CD4-positive, alpha-beta T cell treated with Interleukin-4 for 1 hour (primary cell): Measurements from ENCODE around the gene ESR1.
A peak's percentile ranks its signal among the peaks of the same experiment; 100 is the strongest.
"Not testable (repeated sequence)": the region's sequence is repeated elsewhere in the genome, so short reads cannot be mapped to it uniquely, and the experiment has no call there.

Experiments
- DNase-seq, 2 donors: peaks; one replicate each; pipeline ENCODE4 v3.0.0-alpha.2; 2020 to 2022

Gene ESR1

DNA sequence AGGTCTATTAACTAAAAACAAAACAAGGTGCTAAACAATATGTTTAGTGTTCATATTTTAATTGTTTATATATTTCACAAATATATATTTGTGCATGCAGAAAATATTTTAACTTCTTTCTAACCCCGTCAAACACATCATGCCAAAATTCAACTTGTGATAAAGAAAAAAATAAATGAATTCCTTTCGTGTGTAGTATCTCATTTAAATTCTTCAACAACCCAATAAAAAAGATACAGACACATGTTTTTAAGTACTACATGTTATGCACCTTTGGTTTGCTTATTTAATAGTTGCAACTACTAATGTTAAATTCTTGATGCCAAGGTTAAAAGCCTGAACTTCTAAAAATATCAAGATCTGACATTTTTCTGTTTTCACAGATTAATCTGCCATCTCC is 252.4 kb downstream of the ESR1 start:
- DNase-seq, result no peak

DNA sequence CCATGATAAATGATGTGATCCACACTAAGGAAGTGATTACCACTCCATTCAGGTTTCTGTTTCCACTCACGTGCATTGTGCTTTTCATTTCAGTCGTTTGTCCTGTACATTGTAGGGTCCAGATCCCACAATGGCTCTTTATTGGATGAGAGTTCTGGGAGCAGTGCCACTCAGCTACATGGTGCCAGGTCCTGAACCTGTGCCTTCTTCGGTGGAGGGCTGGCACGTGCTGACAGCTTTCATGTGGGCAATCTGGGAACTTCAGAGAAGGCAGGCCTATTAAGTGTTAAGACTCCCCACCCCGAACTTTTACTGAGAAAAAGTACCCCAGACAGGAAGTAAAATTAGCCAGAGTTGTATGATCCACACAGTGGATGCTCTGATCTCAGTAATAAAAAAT is 255.0 kb downstream of the ESR1 start:
- DNase-seq, result no peak

DNA sequence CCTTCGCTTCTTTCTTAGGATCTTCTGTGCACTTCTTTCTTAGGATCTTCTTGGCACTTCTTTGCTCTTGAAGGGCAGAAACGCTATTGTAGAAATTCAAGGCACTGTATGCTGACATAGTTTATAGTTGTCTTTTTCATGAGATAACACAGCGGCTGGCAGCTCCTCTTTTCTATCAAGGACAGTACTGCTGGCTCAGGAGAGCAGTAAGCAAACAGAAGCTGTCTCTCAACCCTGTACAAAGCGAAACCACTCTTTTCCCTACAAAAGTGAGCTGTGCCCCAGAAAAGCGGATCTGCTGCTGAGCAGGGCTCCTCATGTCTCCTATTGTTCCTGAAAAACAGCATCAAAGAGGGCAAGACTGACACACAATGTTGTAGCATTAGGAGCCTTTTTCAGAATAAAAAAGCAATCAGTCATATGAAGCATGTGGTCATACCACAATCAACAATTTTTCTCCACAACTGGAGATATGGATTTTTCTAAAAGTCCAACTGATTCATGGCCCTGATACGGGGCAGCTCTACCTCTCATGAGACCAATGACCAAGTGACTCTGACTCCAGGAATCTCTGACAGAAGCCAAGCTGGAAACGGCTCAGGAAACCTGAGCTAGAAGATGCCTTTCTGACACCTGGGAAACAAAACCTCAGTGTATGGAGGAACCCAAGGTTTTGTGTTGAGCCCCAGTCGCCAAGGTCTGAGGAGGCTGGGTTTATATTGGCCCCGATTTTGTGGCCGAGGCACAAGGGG is 255.9 kb downstream of the ESR1 start:
- no peak for DNase-seq

DNA sequence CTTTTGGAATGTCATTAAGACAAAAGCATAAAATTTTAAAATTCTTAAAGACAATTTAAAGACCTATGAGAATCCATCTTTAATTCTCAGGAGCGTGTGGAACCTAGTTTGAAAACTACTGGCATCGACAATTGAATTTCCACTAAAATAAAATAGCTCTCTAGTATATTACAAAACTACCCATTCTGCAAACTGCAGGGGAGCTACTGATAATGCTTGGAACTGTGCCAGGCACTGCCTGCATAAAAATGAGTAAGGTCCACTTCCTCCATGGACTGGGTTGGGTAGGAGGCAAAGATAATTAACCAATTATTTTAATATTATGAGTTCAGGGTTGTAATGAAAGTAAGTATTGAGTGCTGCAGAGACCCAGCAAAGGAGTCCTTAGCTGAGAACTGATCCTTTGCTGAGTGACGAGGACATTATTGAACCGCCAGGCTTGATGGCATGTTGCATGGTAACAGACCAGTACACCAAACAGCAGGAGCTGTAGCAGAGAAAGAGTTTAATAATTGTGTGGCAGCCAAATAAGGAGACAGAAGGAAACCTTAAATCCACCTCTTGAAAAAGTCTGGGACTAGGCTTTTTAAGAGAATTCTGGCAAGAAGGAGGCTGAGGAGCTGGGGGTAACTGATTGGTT is 261.3 kb downstream of the ESR1 start:
- no peak for DNase-seq

DNA sequence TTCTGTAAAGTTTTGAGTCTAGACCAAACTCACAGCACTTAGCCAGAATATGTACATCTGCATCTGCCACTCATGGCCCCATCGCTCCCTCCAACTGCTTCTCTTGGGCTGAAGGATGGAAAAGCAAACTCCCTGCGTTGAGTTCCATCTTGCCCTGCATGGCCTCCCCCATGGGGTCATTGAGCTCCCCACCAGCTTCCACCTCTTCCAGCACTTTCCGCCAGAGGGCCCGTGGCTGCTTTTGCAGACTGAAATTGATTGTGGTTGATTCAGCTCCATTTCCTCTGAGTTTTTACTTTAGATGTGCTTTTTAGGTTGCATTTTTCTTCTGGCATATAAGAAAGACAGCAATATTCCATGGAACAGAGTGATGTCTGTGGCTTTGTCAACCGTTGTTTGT is 263.1 kb downstream of the ESR1 start:
- no peak for DNase-seq

DNA sequence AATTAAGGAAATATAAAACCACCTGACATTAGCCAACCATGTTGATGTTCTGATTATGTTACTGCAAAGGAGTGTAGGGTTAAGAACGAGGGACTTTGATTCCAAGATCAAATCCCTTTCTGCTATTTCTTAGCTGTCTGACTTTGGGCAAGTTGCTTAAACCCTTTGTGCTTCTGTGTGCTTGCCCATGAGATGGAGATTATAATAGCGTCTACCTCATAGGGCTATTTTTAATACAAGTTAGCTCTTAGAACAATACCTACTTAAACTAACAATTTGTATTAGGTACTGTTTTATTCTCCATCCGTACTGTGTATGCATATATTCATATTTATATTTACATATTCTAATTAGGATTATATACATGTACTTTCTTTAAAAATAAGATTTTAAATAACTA is 263.8 kb downstream of the ESR1 start:
- no peak for DNase-seq

DNA sequence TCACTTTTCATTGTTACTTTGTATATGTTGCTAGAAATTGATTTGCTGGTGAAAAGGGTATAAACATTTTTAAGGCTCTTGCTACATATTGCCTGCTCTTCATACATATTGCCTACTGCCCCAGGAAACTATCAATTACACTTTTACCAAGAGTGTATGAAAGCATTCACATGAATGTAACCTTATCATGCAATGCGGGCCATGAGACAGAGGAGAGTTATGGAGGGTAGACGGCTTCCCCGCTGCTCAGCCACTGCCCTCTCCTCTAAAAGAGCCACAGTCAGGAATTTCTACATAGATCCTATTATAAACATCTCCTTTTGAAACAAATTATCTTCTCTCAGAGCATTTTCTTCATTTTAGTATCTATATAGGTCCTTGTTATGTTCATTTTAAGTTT is 264.4 kb downstream of the ESR1 start:
- DNase-seq, result no peak

DNA sequence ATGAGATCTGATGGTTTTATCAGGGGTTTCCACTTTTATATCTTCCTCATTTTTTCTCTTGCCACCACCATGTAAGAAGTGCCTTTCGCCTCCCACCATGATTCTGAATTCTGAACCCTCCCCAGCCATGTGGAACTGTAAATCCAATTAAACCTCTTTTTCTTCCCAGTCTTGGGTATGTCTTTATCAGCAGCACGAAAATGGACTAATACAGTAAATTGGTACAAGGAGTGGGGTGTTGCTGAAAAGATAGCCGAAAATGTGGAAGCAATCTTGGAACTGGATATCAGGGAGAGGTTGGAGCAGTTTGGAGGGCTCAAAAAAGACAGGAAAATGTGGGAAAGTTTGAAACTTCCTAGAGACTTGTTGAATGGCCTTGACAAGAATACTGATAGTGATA is 268.8 kb downstream of the ESR1 start:
- not testable (repeated sequence) for DNase-seq

DNA sequence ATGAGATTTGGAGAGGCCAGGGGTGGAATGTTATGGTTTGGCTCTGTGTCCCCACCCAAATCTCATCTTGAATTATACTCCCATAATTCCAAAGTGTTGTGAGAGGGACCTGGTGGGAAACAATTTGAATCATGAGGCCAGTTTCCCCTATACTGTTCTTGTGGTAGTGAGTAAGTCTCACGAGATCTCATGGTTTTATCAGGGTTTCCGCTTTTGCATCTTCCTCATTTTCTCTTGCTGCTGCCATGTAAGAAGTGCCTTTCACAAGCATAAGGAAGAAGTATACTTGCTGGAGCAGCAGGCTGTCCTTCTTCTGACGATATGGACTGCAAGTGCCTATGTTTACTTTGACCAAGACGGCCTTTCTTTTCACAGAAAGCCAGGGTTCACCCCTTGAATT is 270.5 kb downstream of the ESR1 start:
- DNase-seq, result no peak

DNA sequence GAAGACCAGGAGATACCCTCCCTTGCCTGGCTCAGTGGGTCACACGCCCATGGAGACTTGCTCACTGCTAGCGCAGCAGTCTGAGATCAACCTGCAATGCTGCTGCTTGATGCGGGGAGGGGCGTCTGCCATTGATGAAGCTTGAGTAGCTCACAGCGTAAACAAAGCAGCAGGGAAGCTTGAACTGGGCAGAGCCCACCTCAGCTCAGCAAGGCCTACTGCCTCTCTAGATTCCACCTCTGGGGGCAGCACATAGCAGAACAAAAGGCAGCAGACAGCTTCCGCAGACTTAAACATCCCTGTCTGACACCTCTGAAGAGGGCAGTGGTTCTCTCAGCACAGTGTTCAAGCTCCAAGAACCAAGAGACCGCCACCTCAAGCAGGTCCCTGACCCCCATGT is 271.3 kb downstream of the ESR1 start:
- DNase-seq, result no peak

DNA sequence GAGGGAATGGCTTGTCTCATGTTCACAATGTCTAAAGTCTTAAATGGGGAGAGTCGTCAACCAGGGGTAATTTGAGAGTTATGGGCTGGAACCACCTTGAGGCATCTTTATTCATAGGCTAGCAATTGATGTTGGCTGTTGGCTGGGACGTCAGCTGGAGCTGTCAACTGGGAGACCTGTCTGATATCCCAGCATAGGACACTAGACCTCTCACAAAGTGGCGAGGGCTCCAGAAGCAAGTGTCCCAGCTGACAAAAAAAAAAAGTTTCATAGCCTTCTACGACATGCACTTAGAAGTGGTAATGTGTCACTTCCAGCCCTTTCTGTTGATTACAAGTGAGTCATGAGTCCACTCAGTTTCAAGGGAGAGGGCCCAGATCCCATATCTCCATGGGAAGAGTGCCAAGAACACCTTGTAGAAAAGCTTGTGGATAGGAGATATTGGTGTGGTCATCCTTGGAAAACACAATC is 278.0 kb downstream of the ESR1 start:
- DNase-seq, result no peak

DNA sequence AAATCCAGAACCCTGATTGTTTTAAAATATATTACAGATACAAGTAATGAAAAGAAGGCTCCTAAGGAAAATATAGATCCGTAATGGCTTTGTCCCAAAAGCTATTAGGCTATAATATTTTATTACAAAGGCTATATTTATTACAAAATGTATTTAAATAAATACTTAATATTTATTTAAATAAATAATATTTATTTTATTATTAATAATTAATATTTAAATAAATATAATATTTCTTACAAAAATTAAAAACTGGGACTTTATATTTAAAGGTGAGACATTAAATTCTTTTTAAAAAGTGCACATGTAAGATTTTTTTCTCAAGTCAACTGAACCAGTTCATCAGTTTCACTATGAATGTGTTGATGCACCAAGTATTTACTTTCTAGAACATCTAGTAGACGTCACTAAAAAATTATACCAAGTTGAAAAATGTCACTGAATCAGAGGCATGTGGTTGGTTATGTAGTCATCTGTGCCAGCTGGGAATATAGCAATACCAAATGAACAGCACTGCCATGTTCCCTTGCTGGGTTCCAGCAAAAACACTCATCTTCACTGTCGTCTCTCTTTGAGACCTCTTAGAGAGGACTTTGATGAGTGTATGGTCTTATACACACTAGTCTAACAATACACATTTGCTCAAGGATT is 278.9 kb downstream of the ESR1 start:
- no peak for DNase-seq

DNA sequence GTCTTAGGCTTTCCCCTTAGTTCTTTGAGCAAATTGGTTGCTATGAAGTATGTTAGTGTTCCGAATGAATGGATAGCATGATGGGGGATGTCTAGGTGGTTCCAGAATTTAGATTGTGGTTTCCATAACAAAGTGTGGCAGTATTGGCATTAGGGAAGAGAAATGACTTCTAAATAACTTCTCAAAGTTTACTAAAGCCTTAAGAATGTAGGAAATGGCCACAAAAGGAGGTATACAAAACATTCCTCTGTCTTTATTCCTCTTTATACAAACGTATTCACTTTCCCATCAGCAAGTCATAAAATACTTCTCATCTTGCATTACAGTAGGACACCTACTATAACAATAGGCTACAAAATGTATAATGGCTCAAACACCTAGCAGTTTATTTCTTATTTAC is 279.6 kb downstream of the ESR1 start:
- DNase-seq, result no peak

DNA sequence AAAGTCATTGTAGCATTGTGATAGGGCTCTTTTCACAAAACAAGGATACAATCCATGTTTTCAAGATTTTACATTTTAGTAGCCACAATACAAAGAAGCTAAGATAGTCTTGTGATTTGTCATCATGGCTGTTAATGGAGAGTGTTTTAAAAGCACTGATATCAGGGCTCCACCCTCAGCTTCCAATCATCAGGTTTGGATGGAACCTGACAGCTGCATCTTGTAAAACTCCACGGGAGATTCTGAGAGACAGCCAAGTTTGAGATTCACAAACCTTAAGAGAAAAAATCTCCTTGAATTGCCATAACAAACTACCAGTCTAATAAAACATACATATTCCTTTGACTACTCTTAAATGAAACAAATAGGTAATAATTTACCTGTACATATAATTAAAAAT is 280.2 kb downstream of the ESR1 start:
- no peak for DNase-seq

DNA sequence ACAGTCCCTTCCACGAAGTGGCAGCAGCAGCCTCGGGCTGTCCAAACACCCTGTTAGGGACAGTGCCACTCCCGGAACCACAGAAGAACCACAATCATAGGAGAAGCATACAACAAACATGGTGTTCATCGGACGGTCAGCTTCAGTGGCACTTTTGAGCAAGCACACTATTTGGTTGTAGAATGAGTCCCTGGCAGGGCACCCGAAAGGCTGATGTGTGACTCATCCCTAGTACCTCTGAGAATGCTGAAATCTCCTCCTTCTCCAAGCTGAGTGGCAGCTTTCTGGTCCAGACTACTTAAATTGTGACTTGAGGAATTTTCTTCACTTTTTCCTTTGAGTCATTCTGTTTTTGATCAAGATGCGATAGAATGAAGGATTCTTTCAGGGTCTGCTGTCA is 282.5 kb downstream of the ESR1 start:
- no peak for DNase-seq

DNA sequence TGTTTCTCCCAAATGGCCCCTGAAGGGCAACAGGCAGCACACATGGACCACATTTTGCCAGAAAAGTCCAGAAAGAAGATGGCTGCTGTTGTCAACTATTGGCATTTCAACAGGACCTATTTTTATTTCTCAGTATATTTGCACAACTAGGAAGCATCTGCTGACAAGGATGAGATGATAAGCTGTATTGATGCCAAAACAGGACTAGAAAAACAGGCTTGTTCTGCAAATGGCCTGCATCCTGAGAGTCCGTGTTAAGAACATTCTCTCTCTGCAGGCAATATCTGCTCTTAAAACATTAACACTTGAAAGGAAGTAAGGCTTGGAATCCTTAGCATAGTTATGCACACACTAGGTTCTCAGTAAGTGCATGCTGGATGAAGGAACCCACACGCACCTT is 283.7 kb downstream of the ESR1 start:
- DNase-seq, result no peak

DNA sequence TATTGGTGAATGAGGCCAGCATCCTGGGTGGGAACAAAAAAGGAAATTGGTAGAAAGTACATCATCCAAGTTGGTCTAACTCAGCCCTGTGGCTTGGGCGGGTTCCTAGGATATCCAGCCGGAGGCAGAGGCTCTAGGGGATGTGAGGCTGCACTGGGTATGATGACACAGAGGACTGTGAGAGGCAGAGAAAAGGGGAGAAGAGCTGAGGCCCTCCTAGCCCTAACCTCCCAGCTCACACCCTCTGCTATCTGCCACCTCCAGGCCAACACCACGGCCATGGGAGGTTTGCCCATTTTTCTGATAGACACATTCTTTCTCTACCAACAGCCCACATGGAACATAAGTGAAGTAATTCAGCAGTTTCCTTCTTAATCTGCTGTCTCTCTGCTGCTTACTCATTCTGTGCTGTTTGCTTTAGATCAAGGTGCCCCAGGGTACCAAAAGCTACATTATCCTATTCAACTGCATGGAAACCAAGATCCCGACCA is 284.4 kb downstream of the ESR1 start:
- no peak for DNase-seq

DNA sequence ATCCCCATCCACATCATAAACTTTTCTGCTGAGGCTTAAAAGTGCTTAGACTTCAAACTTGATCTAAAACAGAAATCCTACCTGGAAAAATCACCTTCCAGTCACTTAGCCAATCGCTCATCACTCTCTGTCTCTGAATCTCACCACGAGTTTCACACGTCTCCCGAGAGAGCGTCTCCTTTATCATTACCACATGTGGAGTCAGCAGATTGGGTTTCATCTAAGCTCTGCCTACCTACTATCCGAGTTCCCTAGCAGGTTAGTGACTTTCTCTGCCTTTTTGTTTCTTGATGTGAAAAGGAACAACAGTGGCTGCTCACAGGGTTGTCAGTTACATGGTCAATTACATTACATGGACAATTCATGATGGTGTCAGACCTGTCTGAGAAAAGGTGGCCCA is 286.2 kb downstream of the ESR1 start:
- no peak for DNase-seq

DNA sequence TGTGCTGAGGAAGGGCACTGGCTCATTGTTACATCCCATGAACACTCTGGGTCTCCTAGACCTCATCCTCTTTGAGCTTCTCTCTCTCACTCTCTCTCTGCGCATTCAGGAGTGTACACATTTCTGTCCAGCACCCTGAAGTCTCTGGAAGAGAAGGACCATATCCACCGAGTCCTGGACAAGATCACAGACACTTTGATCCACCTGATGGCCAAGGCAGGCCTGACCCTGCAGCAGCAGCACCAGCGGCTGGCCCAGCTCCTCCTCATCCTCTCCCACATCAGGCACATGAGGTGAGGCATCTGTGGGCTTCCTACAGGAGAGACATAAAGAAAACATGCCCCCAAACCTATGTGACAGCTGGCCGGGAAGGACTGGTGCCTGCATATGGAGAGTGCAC is 286.8 kb downstream of the ESR1 start:
- DNase-seq, result no peak

DNA sequence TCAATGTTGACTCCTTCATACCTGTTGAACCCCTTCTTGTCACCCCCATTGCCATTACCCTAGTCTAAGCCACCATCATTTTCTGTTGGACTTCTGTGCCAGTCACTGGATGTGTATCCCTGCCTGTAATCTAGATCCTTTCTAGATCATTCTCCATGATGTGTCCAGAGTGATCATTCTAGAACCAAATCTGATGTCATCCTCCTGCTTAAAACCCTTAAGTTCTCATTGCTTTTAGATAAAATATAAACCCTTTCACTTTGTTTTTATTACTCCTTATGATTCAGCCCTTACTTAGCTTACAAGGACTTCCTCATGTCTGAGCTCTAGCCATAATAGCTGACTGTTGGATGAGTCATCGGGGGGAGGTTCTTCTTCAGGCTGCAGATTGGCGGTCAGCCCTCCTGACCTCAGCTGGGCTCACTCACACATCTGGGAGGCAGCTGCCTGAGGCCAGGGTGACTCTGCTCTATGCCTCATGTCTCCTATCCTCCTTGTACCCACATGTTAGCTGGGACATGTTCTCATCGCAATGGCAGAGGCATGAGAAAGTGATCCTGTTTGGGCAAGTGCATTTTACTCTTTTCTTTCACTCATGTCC is 287.6 kb downstream of the ESR1 start:
- DNase-seq, result peak in 1 of 2 donors; percentile 74

DNA sequence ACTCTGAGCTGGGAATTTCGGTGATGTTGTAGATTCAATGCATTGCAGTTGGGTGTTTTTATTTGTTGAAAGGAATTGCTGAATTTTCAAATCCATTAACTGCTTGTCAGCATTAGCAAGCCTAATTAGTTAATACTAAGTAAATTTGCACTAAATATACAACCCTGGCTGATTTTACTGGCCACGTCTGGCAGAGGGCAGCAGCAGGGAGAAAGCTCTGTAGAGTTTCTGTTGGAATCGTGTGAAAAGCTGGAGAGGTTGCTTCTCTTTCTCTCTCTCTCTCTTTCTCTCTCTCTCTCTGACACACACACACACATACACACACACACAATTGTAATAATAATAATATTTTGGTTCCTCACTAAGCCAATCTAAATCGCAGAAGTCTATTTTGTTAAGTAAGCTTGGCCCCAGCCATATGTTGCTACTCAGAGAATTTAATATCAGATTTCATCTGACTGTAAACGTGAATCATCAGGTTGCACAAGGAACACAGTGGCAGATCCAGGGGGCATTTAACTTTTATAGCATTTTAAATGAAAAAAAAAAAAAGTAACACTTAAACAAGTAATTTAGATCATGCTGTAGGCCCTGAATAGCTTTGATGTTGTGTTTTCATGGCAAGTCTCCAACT is 289.5 kb downstream of the ESR1 start:
- no peak for DNase-seq

DNA sequence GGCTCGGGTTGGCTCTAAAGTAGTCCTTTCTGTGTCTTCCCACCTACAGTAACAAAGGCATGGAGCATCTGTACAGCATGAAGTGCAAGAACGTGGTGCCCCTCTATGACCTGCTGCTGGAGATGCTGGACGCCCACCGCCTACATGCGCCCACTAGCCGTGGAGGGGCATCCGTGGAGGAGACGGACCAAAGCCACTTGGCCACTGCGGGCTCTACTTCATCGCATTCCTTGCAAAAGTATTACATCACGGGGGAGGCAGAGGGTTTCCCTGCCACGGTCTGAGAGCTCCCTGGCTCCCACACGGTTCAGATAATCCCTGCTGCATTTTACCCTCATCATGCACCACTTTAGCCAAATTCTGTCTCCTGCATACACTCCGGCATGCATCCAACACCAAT is 291.2 kb downstream of the ESR1 start:
- DNase-seq, result no peak
